B cell (primary cell): ENCODE measurements around the gene TENT4A. TPM values are rescaled to one million over a fixed set of nuclear protein-coding genes. Genes with fewer than 3 reads are reported as not detected.

ENCODE experiments used
- ATAC-seq: fragments of 200-7000 bp; cut with Tn5 transposase; one replicate; pipeline ENCODE4 v1.10.0; 2021; ENCODE audit warnings: low read depth, mild to moderate bottlenecking, moderate number of reproducible peaks, moderate library complexity
- CTCF ChIA-PET: fragments of 350-600 bp; sonication (Branson Sonifier 250); formaldehyde crosslinking; loops from one replicate; lab custom pipeline; 2021; ENCODE audit warnings: antibody characterized with exemption, inconsistent platforms; lab: Charles Lee
- POLR2A ChIA-PET: fragments of 350-600 bp; sonication (Branson Sonifier 250); formaldehyde crosslinking; loops from one replicate; lab custom pipeline; 2021; ENCODE audit warnings: antibody characterized with exemption; lab: Charles Lee
- DNase-seq: peaks from one replicate; pipeline ENCODE4 v3.0.0; 2013
- H2AFZ ChIP-seq: 2 replicates; pipeline ENCODE4 v1.6.1; 2012; ENCODE audit warnings: mild to moderate bottlenecking, low read depth, low read length; ENCODE audit not compliant: insufficient read depth, poor library complexity, severe bottlenecking
- H3K27ac ChIP-seq, 2 donors: 1 replicate in 1 of 2; 2 replicates in 1 of 2; pipeline ENCODE4 v1.5.1; 2012 to 2013; ENCODE audit warnings: low read length in 2 of 2, mild to moderate bottlenecking in 2 of 2, moderate library complexity in 1 of 2
- H3K27me3 ChIP-seq, 4 experiments: fragments of 200-600 bp in 1 of 4; sonication (generic) in 1 of 4; replicated peaks in 1 of 4; 1 replicate in 2 of 4; 2 replicates in 2 of 4; pipeline versions ENCODE4 v1.6.1 to v1.7.0; 2013 to 2016; ENCODE audit warnings: low read length in 3 of 4, mild to moderate bottlenecking in 2 of 4, mixed read lengths in 1 of 4, moderate library complexity in 1 of 4; ENCODE audit not compliant: insufficient read depth in 4 of 4, control insufficient read depth in 3 of 4; ENCODE audit errors: control extremely low read depth in 1 of 4
- H3K36me3 ChIP-seq, 2 experiments: replicated peaks in 1 of 2; 1 replicate in 1 of 2; 2 replicates in 1 of 2; pipeline versions ENCODE4 v1.6.1 to v1.7.1; 2013; ENCODE audit warnings: low read length in 1 of 2; ENCODE audit not compliant: insufficient read depth in 2 of 2, control insufficient read depth in 1 of 2; ENCODE audit errors: control extremely low read depth in 1 of 2, extremely low read depth in 1 of 2
- H3K4me1 ChIP-seq, 2 donors: fragments of 200-600 bp in 1 of 2; sonication (generic) in 1 of 2; 1 replicate in 1 of 2; 2 replicates in 1 of 2; pipeline versions ENCODE4 v1.5.1 to v1.6.1; 2013 to 2017; ENCODE audit warnings: low read length in 2 of 2; ENCODE audit not compliant: control insufficient read depth in 2 of 2, insufficient read depth in 2 of 2
- H3K4me2 ChIP-seq: replicated peaks from 2 replicates; pipeline ENCODE3; 2012; ENCODE audit warnings: mild to moderate bottlenecking, low read depth, low read length; ENCODE audit not compliant: poor library complexity, severe bottlenecking
- H3K4me3 ChIP-seq, 5 experiments: fragments of 200-600 bp in 1 of 5; sonication (generic) in 1 of 5; 1 replicate in 3 of 5; 2 replicates in 2 of 5; pipeline versions ENCODE4 v1.5.1 to v1.7.0; 2011 to 2016; ENCODE audit warnings: low read length in 4 of 5, mild to moderate bottlenecking in 4 of 5, low read depth in 2 of 5, control low read depth in 1 of 5, moderate library complexity in 1 of 5; ENCODE audit not compliant: insufficient read depth in 1 of 5; ENCODE audit errors: control extremely low read depth in 1 of 5, extremely low read depth in 1 of 5
- H3K79me2 ChIP-seq: fragments of 200-600 bp; sonication (generic); one replicate; pipeline ENCODE4 v1.6.0; 2016; ENCODE audit warnings: low read length; ENCODE audit not compliant: control insufficient read depth, insufficient read depth
- H3K9ac ChIP-seq: fragments of 200-600 bp; sonication (generic); 2 replicates; pipeline ENCODE4 v1.6.1; 2017; ENCODE audit warnings: mild to moderate bottlenecking, low read length, moderate library complexity
- H3K9me3 ChIP-seq, 3 donors: one replicate each; pipeline versions ENCODE4 v1.6.1 to v1.7.1; 2013; ENCODE audit warnings: low read length in 2 of 3; ENCODE audit not compliant: control insufficient read depth in 2 of 3, insufficient read depth in 1 of 3; ENCODE audit errors: control extremely low read depth in 1 of 3
- H4K20me1 ChIP-seq: 2 replicates; pipeline ENCODE4 v1.6.0; 2012; ENCODE audit warnings: mild to moderate bottlenecking, low read length; ENCODE audit not compliant: insufficient read depth, control insufficient read depth, poor library complexity, severe bottlenecking
- H3K27ac Mint-ChIP-seq: one replicate; pipeline ENCODE4 v1.8.0; 2021; ENCODE audit warnings: mixed read lengths
- H3K27me3 Mint-ChIP-seq: one replicate; pipeline ENCODE4 v1.8.0; 2021; ENCODE audit warnings: mixed read lengths
- H3K4me1 Mint-ChIP-seq: one replicate; pipeline ENCODE4 v1.8.0; 2021; ENCODE audit warnings: mixed read lengths
- H3K4me3 Mint-ChIP-seq: one replicate; pipeline ENCODE4 v1.8.0; 2021; ENCODE audit warnings: mixed read lengths
- H3K9me3 Mint-ChIP-seq: one replicate; pipeline ENCODE4 v1.8.0; 2022; ENCODE audit warnings: mixed read lengths; ENCODE audit not compliant: insufficient read depth
- EZH2 ChIP-seq: IDR thresholded peaks from 2 replicates; pipeline ENCODE4 v1.6.1; 2012; ENCODE audit warnings: borderline replicate concordance, low read depth, mild to moderate bottlenecking, moderate library complexity, low read length; ENCODE audit not compliant: insufficient read depth, poor library complexity, severe bottlenecking
- WGBS: methylation state at CpG from one replicate; pipeline ENCODE4 v1.1.5; 2013; ENCODE audit warnings: missing lambda C conversion rate; ENCODE audit not compliant: insufficient coverage; 5-methylcytosine and 5-hydroxymethylcytosine counted together
- intact Hi-C: fragments of 100-400 bp; cut with micrococcal nuclease; formaldehyde crosslinking; loops from one replicate; pipeline ENCODE4 v1.10.0; 2022
- polyA plus RNA-seq: library from polyadenylated mRNA; depleted of rRNA; stranded (reverse); fragments of >200 nt; gene quantifications from 2 replicates; pipeline ENCODE4 v1.2.3, GENCODE V29; 2012
- total RNA-seq, 2 donors: library from RNA; stranded (reverse); fragments of 120-200 nt in 1 of 2; gene quantifications; 1 replicate in 1 of 2; 2 replicates in 1 of 2; pipeline versions ENCODE4 v1.2.3 to v1.2.4, GENCODE V29; 2013 to 2022
- TF ChIP-seq, protein P1 (sequence below): fragments of 200-600 bp; IDR thresholded peaks from one replicate; pipeline ENCODE4 v1.8.0; 2022; ENCODE audit warnings: antibody characterized with exemption, mild to moderate bottlenecking

Gene TENT4A
- total and polyA plus RNA-seq, 2 donors (not counting 1 experiment from before 2014, with no cell fraction given) = 18.5 to 63.6 TPM

DNA sequence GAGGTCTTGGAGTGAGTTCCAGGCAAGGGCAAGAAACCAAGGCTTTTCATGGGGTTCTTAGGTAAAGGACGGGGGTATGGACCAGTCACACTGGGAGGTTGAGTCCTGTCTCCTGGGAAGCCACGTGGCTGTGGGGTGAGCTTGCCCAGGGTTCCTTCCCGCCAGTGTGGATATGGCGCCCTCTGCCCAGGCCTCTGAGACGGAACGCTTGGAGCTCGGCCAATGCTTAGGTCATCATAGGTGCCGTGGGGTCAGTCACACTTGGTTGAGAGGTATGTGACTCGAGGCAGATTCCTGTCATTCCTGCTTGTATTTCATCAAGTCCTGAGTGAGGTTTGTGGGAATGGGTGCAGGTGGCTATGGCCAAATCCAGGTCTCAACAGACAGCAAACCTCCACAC lies 46.2 kb downstream of the TENT4A start:
- H3K27me3 ChIP-seq = no peaks in the 10 kb centered on the region
- TF ChIP-seq, protein P1, sequence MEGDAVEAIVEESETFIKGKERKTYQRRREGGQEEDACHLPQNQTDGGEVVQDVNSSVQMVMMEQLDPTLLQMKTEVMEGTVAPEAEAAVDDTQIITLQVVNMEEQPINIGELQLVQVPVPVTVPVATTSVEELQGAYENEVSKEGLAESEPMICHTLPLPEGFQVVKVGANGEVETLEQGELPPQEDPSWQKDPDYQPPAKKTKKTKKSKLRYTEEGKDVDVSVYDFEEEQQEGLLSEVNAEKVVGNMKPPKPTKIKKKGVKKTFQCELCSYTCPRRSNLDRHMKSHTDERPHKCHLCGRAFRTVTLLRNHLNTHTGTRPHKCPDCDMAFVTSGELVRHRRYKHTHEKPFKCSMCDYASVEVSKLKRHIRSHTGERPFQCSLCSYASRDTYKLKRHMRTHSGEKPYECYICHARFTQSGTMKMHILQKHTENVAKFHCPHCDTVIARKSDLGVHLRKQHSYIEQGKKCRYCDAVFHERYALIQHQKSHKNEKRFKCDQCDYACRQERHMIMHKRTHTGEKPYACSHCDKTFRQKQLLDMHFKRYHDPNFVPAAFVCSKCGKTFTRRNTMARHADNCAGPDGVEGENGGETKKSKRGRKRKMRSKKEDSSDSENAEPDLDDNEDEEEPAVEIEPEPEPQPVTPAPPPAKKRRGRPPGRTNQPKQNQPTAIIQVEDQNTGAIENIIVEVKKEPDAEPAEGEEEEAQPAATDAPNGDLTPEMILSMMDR = no peak
- no peak for TF ChIP-seq EZH2
- no peaks in the 10 kb centered on the region for H4K20me1 ChIP-seq
- no peak overlapping the region for H2AFZ ChIP-seq
- intact Hi-C loops = no loop called here
- no peak overlapping the region for H3K4me3 ChIP-seq
- CTCF ChIA-PET = no interaction called here
- H3K9ac ChIP-seq = no peak overlapping the region
- Mint-ChIP-seq H3K27ac (no peak overlapping the region), H3K4me3 (no peak overlapping the region), H3K27me3 (no peaks in the 10 kb centered on the region), H3K9me3 (no peaks in the 10 kb centered on the region), H3K4me1 (no peaks in the 10 kb centered on the region)
- DNase-seq = no peak
- no peaks in the 10 kb centered on the region for H3K4me1 ChIP-seq
- no peak overlapping the region for H3K27ac ChIP-seq
- no peak overlapping the region for H3K4me2 ChIP-seq
- WGBS = 87% methylated on average over 8 of the region's 9 CpGs
- ATAC-seq = no peak
- peaks cover 2 to 36% of the 10 kb centered on the region in 2 experiments for H3K36me3 ChIP-seq
- H3K9me3 ChIP-seq = peaks cover 0 to 3% (median 2%) of the 10 kb centered on the region in 3 donors
- POLR2A ChIA-PET = no interaction called here
- H3K79me2 ChIP-seq = no peaks in the 10 kb centered on the region

- no peak overlapping the region for H3K4me3 ChIP-seq
- intact Hi-C loops = no loop called here
- no peak overlapping the region for H3K9ac ChIP-seq
- no peak for ATAC-seq
- ChIA-PET POLR2A (no interaction called here), CTCF (no interaction called here)
- peaks cover 2 to 31% of the 10 kb centered on the region in 2 experiments for H3K36me3 ChIP-seq
- H3K27me3 ChIP-seq = no peaks in the 10 kb centered on the region
- H3K27ac ChIP-seq = no peak overlapping the region
- H3K9me3 ChIP-seq = peaks cover 0 to 3% (median 2%) of the 10 kb centered on the region in 3 donors
- DNase-seq = no peak
- H3K4me1 Mint-ChIP-seq = no peaks in the 10 kb centered on the region
- H3K4me2 ChIP-seq = no peak overlapping the region
- 81% methylated on average over 5 of the region's 5 CpGs for WGBS
- H3K27ac Mint-ChIP-seq = no peak overlapping the region
- H3K9me3 Mint-ChIP-seq = no peaks in the 10 kb centered on the region
- H3K27me3 Mint-ChIP-seq = no peaks in the 10 kb centered on the region
- H3K79me2 ChIP-seq = no peaks in the 10 kb centered on the region
- H4K20me1 ChIP-seq = no peaks in the 10 kb centered on the region
- H3K4me1 ChIP-seq = no peaks in the 10 kb centered on the region
- H3K4me3 Mint-ChIP-seq = no peak overlapping the region
- TF ChIP-seq, protein P1 = no peak
- TF ChIP-seq EZH2 = no peak
- H2AFZ ChIP-seq = no peak overlapping the region
These were observed 46.8 kb downstream of the TENT4A start for GRCh38 chr5:6759983-6760382.
